ENCODE measurements around the gene POLR3G.

Gene POLR3G

DNA sequence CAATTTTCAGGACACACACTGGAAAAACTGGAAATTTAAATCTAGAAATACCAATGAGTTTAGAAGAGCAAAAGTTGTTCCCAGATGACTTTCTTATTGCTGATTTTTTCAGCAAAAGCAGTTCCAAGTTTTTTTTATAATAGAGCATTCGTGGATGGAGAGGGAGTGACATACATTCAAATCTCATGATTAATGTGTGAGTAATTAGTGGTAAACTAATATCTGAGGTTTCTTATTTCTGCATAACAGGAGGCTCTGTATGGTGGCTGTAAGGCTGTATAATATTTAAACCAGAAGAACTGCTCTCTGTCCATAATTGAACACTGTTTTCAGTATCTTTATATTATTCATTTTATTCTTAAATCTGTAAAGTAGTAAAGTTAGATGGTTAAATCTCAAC lies 28.9 kb downstream of the POLR3G start:
- no peak for DNase-seq (ENCODE audit: low read depth, low spot score)

DNA sequence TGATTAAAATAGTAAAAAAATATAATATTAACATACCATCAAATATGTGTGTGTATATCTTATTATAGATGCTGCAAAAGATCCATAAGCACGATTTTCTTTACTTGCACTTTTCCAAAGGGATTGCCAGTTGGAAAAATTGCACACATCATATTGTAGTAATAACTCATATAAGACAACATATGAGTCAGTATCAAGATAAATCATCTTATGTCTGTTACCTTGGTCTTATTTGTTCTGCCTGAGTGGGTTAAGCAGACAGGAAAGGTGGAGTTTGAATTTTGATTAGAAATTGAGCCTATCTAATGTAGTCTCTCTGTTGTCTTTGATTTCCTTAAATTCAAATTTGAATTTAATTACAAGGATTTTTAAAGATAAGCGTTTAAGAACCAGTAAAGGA lies 30.1 kb downstream of the POLR3G start:
- DNase-seq (ENCODE audit: low read depth, low spot score) = no peak

GRCh38 chr5:90506221-90506620 lies 31.6 kb downstream of the POLR3G start:
- DNase-seq (ENCODE audit: low read depth, low spot score) = no peak

DNA sequence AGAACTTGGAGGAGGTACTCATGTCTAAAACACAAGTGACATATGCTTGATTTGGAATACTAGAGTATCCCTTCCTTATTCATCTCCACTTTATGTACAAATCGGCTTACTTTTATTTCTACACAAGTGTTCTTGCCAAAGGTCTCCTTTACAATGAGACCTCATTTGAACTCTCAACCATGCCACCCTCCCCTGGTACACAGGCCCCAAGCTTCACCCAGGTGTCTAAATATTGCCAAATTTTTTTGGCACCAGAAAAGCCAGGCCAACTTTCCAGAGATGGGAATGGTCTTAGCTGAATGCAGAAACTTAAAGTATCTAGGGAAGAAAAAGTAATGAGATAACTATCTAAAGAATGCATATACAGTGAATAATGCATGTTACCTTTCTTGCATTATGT lies 35.8 kb downstream of the POLR3G start:
- DNase-seq (ENCODE audit: low read depth, low spot score) = no peak

DNA sequence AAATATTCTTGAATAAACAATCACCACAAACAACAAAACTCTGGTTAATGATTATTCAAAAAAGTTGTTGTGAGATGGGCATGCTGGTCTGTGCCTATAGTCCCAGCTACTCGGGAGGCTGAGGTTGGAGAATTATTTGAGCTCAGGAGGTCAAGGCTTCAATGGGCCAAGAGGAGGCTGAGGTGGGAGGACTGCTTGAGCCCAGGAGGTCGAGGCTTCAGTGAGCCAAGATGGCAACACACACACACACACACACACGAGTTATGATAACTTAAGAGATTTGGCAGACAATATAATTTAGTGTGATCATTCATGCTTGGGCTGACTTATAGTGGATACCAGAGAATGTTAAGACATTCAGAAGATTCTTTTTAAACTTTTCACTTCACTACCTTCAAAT lies 39.9 kb downstream of the POLR3G start:
- no peak for DNase-seq (ENCODE audit: low read depth, low spot score)

- no peak for DNase-seq (ENCODE audit: low read depth, low spot score)
These were observed 44.0 kb downstream of the POLR3G start for GRCh38 chr5:90518661-90519060.

GRCh38 chr5:90519081-90519480 lies 44.4 kb downstream of the POLR3G start:
- DNase-seq (ENCODE audit: low read depth, low spot score) = no peak

DNA sequence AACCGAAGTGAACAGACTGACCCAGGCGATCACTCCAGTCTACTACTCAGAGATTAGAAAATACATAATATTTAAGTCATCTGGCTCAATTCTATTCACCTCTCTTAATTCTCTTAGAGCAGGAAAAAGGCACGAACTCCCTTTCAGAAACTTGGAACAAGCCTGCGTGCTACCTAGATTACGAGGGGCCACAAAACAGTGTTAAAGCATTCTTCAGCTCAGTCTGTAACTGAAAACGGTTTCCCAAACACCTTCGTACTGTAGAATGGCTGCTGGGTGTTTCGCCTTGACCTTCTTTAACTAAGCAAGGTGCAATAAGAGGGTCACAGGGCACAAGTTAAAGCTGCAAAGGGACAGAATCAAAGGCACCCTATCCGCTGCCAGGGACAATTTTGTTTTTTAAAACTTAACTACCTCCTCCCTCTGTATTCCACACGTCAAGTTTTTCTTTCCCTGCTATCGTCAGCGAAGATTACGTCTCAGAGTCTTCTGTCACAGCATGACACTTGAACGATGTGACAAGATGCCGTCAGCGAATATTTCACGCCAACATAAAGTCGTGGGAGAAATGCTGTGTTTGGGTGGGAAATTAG lies 54.0 kb downstream of the POLR3G start:
- DNase-seq (ENCODE audit: low read depth, low spot score) = no peak

DNA sequence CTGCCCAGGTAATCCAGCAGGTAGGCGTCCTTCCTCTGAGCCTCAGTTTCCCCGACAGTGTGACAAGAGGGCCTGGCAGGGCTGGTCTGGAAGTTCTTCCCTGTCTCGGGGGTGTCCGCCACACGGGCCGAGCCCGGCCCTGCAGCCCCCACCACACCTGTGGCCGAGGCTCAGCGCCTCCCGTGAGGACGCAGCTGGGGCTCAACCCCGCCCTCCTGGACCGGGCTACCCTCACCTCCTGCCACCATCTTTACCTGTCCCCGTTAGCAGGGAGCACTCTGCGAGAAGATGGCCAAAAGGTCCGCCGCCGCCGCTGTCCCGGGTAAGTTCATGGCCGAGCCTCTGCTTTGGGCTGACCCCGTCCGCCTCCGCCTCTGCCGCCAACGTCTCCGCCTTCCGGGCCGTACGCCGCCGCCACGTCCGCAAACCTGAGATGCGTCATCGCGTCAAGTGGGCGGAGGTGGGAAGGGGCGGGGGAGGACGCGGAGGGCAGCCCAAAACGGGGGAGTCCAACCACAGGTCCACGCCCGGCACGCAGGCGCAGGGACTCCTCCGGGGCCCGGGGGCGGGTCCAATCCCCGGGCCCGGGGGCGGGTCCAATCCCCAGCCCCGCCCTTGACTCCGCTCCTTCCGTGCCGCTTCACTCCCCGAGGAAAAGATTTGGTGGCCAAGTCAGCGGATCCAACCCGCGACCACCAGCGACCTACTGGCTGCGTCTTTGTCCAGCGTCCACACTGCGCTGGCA lies 54.7 kb downstream of the POLR3G start, which contains the start of gene LYSMD3:
Gene LYSMD3 (minus strand): TSS at position 391 of the 745 bp plus-strand sequence. CDS start 4,295 bp downstream, outside the sequence.
- peak; percentile 96 for DNase-seq (ENCODE audit: low read depth, low spot score)

DNA sequence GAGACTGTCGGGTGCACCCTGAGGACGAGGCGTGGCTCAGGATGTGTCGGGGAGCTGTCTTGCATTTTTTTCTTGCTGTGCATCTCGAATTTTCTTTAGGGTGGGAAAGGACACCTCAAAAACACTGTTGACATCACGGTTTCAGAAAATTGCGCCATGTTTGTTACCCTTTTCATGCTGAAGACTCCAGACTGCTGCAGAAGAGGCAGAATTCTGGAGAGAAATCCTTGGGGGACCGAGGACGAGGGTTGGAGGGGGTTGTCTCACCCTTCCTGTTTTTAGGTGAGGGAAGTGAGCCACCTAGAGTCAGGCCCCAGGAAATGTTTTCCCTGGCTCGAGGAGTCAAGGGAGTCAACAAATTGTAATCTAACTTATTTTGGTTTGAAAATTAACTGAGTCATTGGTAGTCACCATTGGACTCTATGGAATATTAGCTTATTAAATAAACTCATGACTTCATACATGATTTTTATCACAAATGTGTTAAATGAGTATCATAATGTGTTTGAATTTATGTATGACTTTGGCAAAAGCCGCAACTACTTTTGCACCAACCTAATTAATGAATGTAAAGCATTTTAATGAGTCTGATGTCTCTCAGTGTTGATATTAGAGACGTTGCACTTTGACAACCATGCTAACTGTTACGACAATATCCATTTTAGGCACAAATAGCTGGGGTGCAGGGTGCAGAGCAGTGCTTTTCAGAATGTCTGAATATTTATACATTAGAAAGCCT lies 55.4 kb downstream of the POLR3G start:
- peak; percentile 42 for DNase-seq (ENCODE audit: low read depth, low spot score)

GRCh38 chr5:90530736-90531487 lies 56.2 kb downstream of the POLR3G start:
- DNase-seq (ENCODE audit: low read depth, low spot score) = no peak

GRCh38 chr5:90533794-90534193 lies 59.1 kb downstream of the POLR3G start:
- no peak for DNase-seq (ENCODE audit: low read depth, low spot score)

DNA sequence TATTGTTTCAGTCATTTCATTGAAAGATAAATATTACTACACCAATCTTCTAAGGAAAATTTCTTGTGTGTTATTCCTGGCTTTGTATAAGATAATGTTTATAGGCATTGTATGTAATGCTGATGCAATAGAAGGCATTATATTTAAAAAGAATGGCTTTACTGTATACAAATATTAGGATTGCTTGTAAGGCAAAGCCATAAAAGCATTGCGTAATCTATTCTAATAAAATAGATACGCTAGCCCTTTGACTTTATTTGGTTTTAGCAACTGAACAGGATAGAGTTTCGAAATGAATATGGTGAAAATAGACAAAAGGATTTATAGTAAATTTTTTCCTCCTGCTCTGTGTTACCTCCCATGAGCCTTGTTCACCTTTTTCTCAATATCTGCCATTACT lies 60.3 kb downstream of the POLR3G start:
- DNase-seq (ENCODE audit: low read depth, low spot score) = no peak

DNA sequence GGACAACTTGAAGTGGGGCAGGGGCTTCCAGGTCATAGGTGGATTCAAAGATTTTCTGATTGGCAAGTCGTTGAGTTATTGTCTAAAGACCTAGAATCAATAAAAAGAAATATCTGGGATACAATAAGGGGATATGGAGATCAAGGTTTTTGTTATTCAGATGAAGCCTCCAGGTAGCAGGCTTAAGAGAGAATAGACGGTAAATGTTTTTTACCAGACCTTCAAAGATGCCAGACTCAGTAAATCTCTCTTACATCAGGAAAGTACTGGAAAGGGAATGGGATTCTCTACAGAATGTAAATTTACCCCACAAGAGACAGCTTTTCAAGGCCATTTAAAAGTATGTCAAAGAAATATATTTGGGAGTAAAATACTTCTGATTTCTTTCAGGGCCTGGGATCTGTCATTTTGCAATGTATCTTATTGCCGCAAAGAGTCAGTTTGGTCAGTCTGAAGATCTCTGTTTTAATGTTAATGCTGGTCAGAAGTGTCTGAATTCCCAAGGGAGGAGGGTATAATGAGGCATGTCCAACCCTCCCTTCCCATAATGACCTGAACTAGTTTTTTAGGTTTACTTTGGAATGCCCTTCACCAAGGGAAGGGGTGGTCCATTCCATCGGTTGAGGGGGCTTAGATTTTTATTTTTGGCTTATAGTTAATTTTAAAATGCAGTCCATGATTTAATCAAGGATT lies 68.3 kb downstream of the POLR3G start:
- no peak for DNase-seq (ENCODE audit: low read depth, low spot score)

DNA sequence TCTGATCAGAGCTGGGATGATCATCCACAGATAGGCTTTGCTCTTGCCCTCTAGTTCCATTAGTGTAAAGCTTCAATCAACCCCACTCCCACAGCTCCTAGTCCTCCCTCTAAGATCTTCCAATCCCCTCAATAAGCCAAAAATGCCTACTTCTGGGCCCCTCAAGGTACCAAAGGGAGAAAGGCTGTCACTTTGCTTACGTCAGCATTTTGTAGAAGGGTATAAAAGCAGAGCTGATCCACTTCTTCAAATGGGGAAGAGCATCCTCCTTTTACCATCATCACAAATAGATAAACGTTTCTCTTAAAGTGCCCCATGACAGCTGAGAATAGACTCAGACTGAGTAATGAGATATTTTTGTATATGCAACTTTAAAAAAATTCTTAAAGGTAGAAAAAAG lies 70.8 kb downstream of the POLR3G start:
- DNase-seq (ENCODE audit: low read depth, low spot score) = no peak

- DNase-seq (ENCODE audit: low read depth, low spot score) = no peak
These were observed 71.7 kb downstream of the POLR3G start for GRCh38 chr5:90546216-90546837.

DNA sequence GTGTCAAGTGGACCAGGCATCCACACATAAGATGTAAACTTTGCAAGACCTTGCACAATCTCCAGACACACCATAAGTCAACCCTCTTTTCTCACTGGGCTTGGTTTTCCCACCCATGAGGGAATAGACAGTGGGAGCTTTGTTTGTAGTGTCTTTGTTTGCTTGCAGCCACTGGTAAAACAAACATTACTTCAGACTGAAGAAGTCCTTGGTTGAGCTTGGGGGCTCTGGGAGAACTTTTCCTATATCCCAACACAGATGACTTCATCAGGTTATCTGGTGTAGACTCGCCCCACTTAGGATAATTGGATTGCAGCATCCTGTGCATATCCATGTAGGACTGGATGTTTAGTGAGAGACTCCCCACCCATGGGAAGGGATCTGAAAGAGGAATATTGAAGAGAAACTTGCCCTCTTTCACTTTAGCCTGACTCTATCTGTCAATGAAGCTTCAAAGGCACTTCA lies 72.4 kb downstream of the POLR3G start:
- no peak for DNase-seq (ENCODE audit: low read depth, low spot score)

GRCh38 chr5:90548069-90548593 lies 73.5 kb downstream of the POLR3G start:
- DNase-seq (ENCODE audit: low read depth, low spot score) = no peak

GRCh38 chr5:90549223-90549622 lies 74.6 kb downstream of the POLR3G start:
- no peak for DNase-seq (ENCODE audit: low read depth, low spot score)

GRCh38 chr5:90549729-90550275 lies 75.1 kb downstream of the POLR3G start:
- no peak for DNase-seq (ENCODE audit: low read depth, low spot score)
